Natural killer cell (primary cell): ENCODE results near the gene NDUFB6. TPM values are rescaled to one million over a fixed set of nuclear protein-coding genes. Genes with fewer than 3 reads are reported as not detected.

Source experiments
- ATAC-seq, 3 donors: fragments of 150-1000 bp in 2 of 3; fragments of 200-7000 bp in 1 of 3; cut with Tn5 transposase; 1 replicate in 1 of 3; 2 replicates in 2 of 3; pipeline ENCODE4 v1.10.0; 2021; ENCODE audit warnings: mild to moderate bottlenecking in 2 of 3, moderate library complexity in 2 of 3
- DNase-seq, 2 donors: peaks; one replicate each; pipeline versions ENCODE4 v3.0.0 to v3.0.0-alpha.2; 2013 to 2021; ENCODE audit warnings: mixed read lengths in 1 of 2
- H3K27ac ChIP-seq: one replicate; pipeline ENCODE4 v1.5.1; 2013; ENCODE audit warnings: mild to moderate bottlenecking, low read length
- H3K27me3 ChIP-seq: one replicate; pipeline ENCODE4 v1.6.1; 2013; ENCODE audit warnings: low read length; ENCODE audit not compliant: control insufficient read depth, insufficient read depth
- H3K36me3 ChIP-seq: one replicate; pipeline ENCODE4 v1.6.1; 2013; ENCODE audit warnings: low read length; ENCODE audit not compliant: control insufficient read depth, insufficient read depth
- H3K4me1 ChIP-seq: one replicate; pipeline ENCODE4 v1.6.1; 2013; ENCODE audit warnings: low read length; ENCODE audit not compliant: control insufficient read depth, insufficient read depth
- H3K4me3 ChIP-seq: one replicate; pipeline ENCODE4 v1.5.1; 2013; ENCODE audit warnings: low read length
- H3K9me3 ChIP-seq: one replicate; pipeline ENCODE4 v1.6.1; 2013; ENCODE audit warnings: low read length; ENCODE audit not compliant: control insufficient read depth, insufficient read depth
- H3K27ac Mint-ChIP-seq, 2 donors: one replicate each; pipeline ENCODE4 v1.8.0; 2022; ENCODE audit warnings: mild to moderate bottlenecking in 2 of 2, mixed read lengths in 2 of 2, moderate library complexity in 1 of 2
- H3K27me3 Mint-ChIP-seq, 2 donors: one replicate each; pipeline ENCODE4 v1.8.0; 2022; ENCODE audit warnings: low read depth in 2 of 2, mixed read lengths in 2 of 2
- H3K36me3 Mint-ChIP-seq: one replicate; pipeline ENCODE4 v1.8.0; 2022; ENCODE audit warnings: mixed read lengths
- H3K4me1 Mint-ChIP-seq, 2 donors: one replicate each; pipeline ENCODE4 v1.8.0; 2022; ENCODE audit warnings: mixed read lengths in 2 of 2
- H3K4me3 Mint-ChIP-seq: one replicate; pipeline ENCODE4 v1.8.0; 2022; ENCODE audit warnings: mild to moderate bottlenecking, moderate library complexity, mixed read lengths
- H3K9me3 Mint-ChIP-seq, 2 donors: one replicate each; pipeline ENCODE4 v1.8.0; 2022; ENCODE audit warnings: mixed read lengths in 2 of 2
- CTCF ChIP-seq: fragments of 200-600 bp; IDR thresholded peaks from one replicate; pipeline ENCODE4 v1.8.0; 2022; ENCODE audit warnings: antibody characterized with exemption
- WGBS: methylation state at CpG from one replicate; pipeline ENCODE4 v1.1.7; 2013; ENCODE audit warnings: missing lambda C conversion rate; ENCODE audit not compliant: insufficient coverage; 5-methylcytosine and 5-hydroxymethylcytosine counted together
- intact Hi-C: fragments of 100-400 bp; cut with micrococcal nuclease; formaldehyde crosslinking; loops from one replicate; pipeline ENCODE4 v1.14.2; 2022
- total RNA-seq, 4 donors: library from RNA; stranded (reverse); fragments of 120-200 nt in 1 of 4; gene quantifications; one replicate each; pipeline versions ENCODE4 v1.2.3 to v1.2.4, GENCODE V29; 2013 to 2022

The NDUFB6 gene
- total RNA-seq, 3 donors from 2014 or later (not counting 1 experiment from before 2014, with no cell fraction given), result 12.6 to 14.6 (median 13.3) TPM

- H3K4me3 Mint-ChIP-seq, result no peak overlapping the region
- intact Hi-C loops, result no loop called here
- Histone ChIP-seq H3K27me3 (peaks cover 10% of the 10 kb centered on the region), H3K4me1 (no peaks in the 10 kb centered on the region), H3K27ac (no peak overlapping the region), H3K9me3 (no peaks in the 10 kb centered on the region), H3K4me3 (no peak overlapping the region), H3K36me3 (no peaks in the 10 kb centered on the region)
- WGBS, result 80% methylated on average over 1 of the region's 2 CpGs
- no peaks in the 10 kb centered on the region for H3K4me1 Mint-ChIP-seq
- peaks cover 25 to 50% of the 10 kb centered on the region in 2 donors for H3K27me3 Mint-ChIP-seq
- DNase-seq (no peak), ATAC-seq (no peak)
- no peak overlapping the region for H3K27ac Mint-ChIP-seq
- no peaks in the 10 kb centered on the region for H3K36me3 Mint-ChIP-seq
- H3K9me3 Mint-ChIP-seq, result no peaks in the 10 kb centered on the region
- TF ChIP-seq CTCF, result no peak
Measured at GRCh38 chr9:32584784-32585183, 11.8 kb upstream of the NDUFB6 start.

- Mint-ChIP-seq H3K36me3 (no peaks in the 10 kb centered on the region), H3K4me1 (no peaks in the 10 kb centered on the region)
- DNase-seq, result peak in 1 of 2 donors; percentile 67
Measured at GRCh38 chr9:32581512-32582143, 8.7 kb upstream of the NDUFB6 start.

GRCh38 chr9:32580631-32581300 is 7.8 kb upstream of the NDUFB6 start:
- no peaks in the 10 kb centered on the region for H3K36me3 ChIP-seq
- no peaks in the 10 kb centered on the region for H3K4me1 Mint-ChIP-seq
- peaks cover 9% of the 10 kb centered on the region for H3K27me3 ChIP-seq
- no peak overlapping the region for H3K4me3 ChIP-seq
- TF ChIP-seq CTCF, result no peak
- no peaks in the 10 kb centered on the region for H3K9me3 Mint-ChIP-seq
- H3K36me3 Mint-ChIP-seq, result no peaks in the 10 kb centered on the region
- H3K4me3 Mint-ChIP-seq, result no peak overlapping the region
- ATAC-seq, result no peak
- H3K27me3 Mint-ChIP-seq, result peaks cover 35 to 63% of the 10 kb centered on the region in 2 donors
- no peaks in the 10 kb centered on the region for H3K9me3 ChIP-seq
- no peaks in the 10 kb centered on the region for H3K4me1 ChIP-seq
- 40% methylated on average over 3 of the region's 3 CpGs for WGBS
- no peak overlapping the region for H3K27ac Mint-ChIP-seq
- H3K27ac ChIP-seq, result no peak overlapping the region
- intact Hi-C loops, result loop anchor here (2.0 kb wide), 1 partner anchor 388 kb away; no protein-coding TSS in a partner anchor
- no peak for DNase-seq

More at GRCh38 chr9:32581512-32582143, 8.7 kb upstream of the NDUFB6 start:
- no peaks in the 10 kb centered on the region for H3K36me3 ChIP-seq
- Mint-ChIP-seq H3K27ac (no peak overlapping the region), H3K27me3 (peaks cover 35 to 65% of the 10 kb centered on the region in 2 donors), H3K4me3 (no peak overlapping the region), H3K9me3 (no peaks in the 10 kb centered on the region)
- intact Hi-C loops, result loop anchor here (2.0 kb wide), 1 partner anchor 387 kb away; no protein-coding TSS in a partner anchor
- no peak for TF ChIP-seq CTCF
- H3K4me1 ChIP-seq, result no peaks in the 10 kb centered on the region
- no peak overlapping the region for H3K27ac ChIP-seq
- WGBS, result 49% methylated on average over 3 of the region's 3 CpGs
- peaks cover 10% of the 10 kb centered on the region for H3K27me3 ChIP-seq
- no peaks in the 10 kb centered on the region for H3K9me3 ChIP-seq
- no peak overlapping the region for H3K4me3 ChIP-seq
- peak in 1 of 3 donors; percentile 45 for ATAC-seq
